Naive B cell (primary cell): ENCODE data around the gene AP1B1. TPM values are rescaled to one million over a fixed set of nuclear protein-coding genes. Genes with fewer than 3 reads are reported as not detected.
A peak's percentile ranks its signal among the peaks of the same experiment; 100 is the strongest.

Experiments used
- ATAC-seq, 2 donors: fragments of 150-1000 bp; cut with Tn5 transposase; 2 replicates each; pipeline ENCODE4 v1.10.0; 2021; ENCODE audit warnings: low read depth in 2 of 2, mild to moderate bottlenecking in 2 of 2, moderate library complexity in 2 of 2
- DNase-seq: peaks from one replicate; pipeline ENCODE4 v3.0.0; 2022
- H3K27ac Mint-ChIP-seq, 6 donors: one replicate each; pipeline ENCODE4 v1.8.0; 2020 to 2022; ENCODE audit warnings: mild to moderate bottlenecking in 6 of 6, mixed read lengths in 6 of 6, moderate library complexity in 5 of 6, inconsistent platforms in 2 of 6
- H3K27me3 Mint-ChIP-seq, 3 donors: one replicate each; pipeline ENCODE4 v1.8.0; 2021 to 2022; ENCODE audit warnings: mixed read lengths in 3 of 3, mild to moderate bottlenecking in 1 of 3
- H3K36me3 Mint-ChIP-seq, 2 donors: one replicate each; pipeline ENCODE4 v1.8.0; 2020 to 2022; ENCODE audit warnings: mixed read lengths in 2 of 2, inconsistent platforms in 1 of 2, mild to moderate bottlenecking in 1 of 2
- H3K4me1 Mint-ChIP-seq, 3 donors: one replicate each; pipeline ENCODE4 v1.8.0; 2020 to 2022; ENCODE audit warnings: mixed read lengths in 3 of 3, inconsistent platforms in 1 of 3, mild to moderate bottlenecking in 1 of 3, moderate library complexity in 1 of 3
- H3K4me3 Mint-ChIP-seq, 8 donors: one replicate each; pipeline ENCODE4 v1.8.0; 2020 to 2022; ENCODE audit warnings: mild to moderate bottlenecking in 8 of 8, mixed read lengths in 8 of 8, moderate library complexity in 8 of 8, inconsistent platforms in 2 of 8
- H3K9me3 Mint-ChIP-seq, 7 donors: one replicate each; pipeline ENCODE4 v1.8.0; 2020 to 2022; ENCODE audit warnings: mixed read lengths in 7 of 7, mild to moderate bottlenecking in 5 of 7, inconsistent platforms in 2 of 7, moderate library complexity in 1 of 7
- polyA plus RNA-seq, 6 donors: library from polyadenylated mRNA; unstranded; fragments of 300-500 nt; fragmentation: Illumina TruSeq; gene quantifications; one replicate each; pipeline ENCODE4 v1.2.3, GENCODE V29; 2021; ENCODE audit warnings: low read depth in 6 of 6

AP1B1 gene
- polyA plus RNA-seq, 6 donors from 2014 or later, result 27.4 to 72.0 (median 42.5) TPM

GRCh38 chr22:29311464-29312217 lies 76.7 kb downstream of the AP1B1 start:
- no peak for ATAC-seq
- peaks cover 24 to 69% (median 46%) of the 10 kb centered on the region in 3 donors for H3K27me3 Mint-ChIP-seq

GRCh38 chr22:29310863-29311339 lies 77.5 kb downstream of the AP1B1 start:
- Mint-ChIP-seq H3K9me3 (peaks cover 0 to 2% (median 0%) of the 10 kb centered on the region in 7 donors), H3K27ac (peak overlapping the region in 1 of 6 donors; percentile 18), H3K4me1 (peaks cover 23 to 30% (median 27%) of the 10 kb centered on the region in 3 donors), H3K27me3 (peaks cover 29 to 70% (median 48%) of the 10 kb centered on the region in 3 donors), H3K4me3 (peak overlapping the region in 1 of 8 donors; percentile 81), H3K36me3 (peaks cover 0 to 10% of the 10 kb centered on the region in 2 donors)
- ATAC-seq (peak; percentile 46 to 50), DNase-seq (peak; percentile 30)

More at GRCh38 chr22:29311464-29312217, 76.7 kb downstream of the AP1B1 start:
- no peak for DNase-seq
- Mint-ChIP-seq H3K36me3 (peaks cover 0 to 10% of the 10 kb centered on the region in 2 donors), H3K27ac (peak overlapping the region in 1 of 6 donors; percentile 89), H3K9me3 (peaks cover 0 to 2% (median 0%) of the 10 kb centered on the region in 7 donors), H3K4me3 (peak overlapping the region in 2 of 8 donors; percentile 6 to 81), H3K4me1 (peaks cover 21 to 25% (median 22%) of the 10 kb centered on the region in 3 donors)

DNA sequence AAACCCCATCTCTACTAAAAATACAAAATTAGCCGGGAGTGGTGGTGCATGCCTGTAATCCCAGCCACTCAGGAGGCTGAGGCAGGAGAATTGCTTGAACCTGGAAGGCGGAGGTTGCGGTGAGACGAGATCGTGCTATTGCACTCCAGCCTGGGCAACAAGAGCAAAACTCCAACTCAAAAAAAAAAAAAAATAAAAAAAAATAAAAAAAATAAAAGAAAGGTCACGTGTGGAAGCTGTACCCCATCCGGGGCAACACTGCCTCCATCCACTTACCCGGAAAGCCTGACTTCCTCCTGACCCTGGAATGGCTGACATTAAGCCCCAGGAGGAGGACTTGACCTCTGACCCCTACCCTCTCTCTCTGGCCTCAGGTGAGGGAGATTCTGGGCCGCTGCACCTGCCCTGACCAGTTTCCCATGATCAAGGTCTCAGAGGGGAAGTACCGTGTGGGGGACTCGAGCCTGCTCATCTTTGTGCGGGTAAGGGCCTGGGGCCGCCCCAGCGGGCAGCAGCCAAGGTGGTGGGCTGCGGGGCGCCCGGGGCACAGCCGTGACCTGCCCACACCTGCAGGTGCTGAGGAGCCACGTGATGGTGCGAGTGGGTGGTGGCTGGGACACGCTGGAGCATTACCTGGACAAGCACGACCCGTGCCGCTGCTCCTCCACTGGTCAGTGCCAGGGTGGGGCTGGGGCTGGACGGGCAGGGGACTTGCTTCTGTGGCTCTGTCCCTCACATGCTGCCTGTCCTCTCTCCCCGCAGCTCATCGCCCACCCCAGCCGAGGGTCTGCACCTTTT lies 78.1 kb downstream of the AP1B1 start:
- Mint-ChIP-seq H3K4me3 (no peak overlapping the region), H3K9me3 (peaks cover 0 to 2% (median 0%) of the 10 kb centered on the region in 7 donors), H3K27ac (peak overlapping the region in 1 of 6 donors; percentile 18), H3K27me3 (peaks cover 29 to 77% (median 54%) of the 10 kb centered on the region in 3 donors), H3K36me3 (peaks cover 0 to 10% of the 10 kb centered on the region in 2 donors), H3K4me1 (peaks cover 26 to 36% (median 32%) of the 10 kb centered on the region in 3 donors)
- ATAC-seq, result no peak
- no peak for DNase-seq

DNA sequence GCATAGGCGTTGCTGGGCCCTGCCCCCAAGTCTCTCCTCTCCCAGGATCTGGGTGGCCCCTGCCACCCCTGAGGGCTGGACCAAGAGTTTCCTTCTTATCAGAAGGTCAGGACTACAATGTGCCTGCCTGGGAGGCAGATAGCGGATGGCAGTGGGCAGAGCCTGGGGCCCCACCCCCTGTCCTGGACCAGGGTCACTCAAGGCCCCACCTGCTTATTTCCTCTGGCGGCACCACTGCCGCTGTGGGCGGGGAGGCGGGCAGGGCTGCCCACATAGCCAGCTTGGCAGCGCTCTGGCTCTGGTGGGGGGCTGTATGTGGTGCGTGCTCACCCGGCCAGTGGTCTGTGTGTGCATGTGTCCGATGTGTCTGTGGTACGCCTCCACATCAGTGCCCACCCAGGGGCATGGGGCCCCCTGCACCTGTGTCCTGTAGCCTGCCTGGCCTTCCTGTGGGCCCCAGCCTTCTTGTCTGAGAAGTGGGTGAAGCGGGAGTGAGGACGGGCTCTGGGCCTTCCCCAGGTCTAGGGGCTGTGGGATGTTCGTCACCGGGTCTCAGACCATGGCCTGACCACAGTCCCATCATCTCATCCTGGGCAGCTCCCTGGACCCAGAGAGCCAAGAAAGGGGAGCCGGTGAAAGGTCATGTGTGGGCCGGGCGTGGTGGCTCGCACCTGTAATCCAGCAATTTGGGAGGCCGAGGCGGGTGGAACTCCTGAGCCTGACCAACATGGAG lies 78.9 kb downstream of the AP1B1 start:
- Mint-ChIP-seq H3K27ac (no peak overlapping the region), H3K4me1 (peaks cover 27 to 36% (median 29%) of the 10 kb centered on the region in 3 donors), H3K9me3 (peaks cover 0 to 2% (median 0%) of the 10 kb centered on the region in 7 donors), H3K4me3 (no peak overlapping the region), H3K27me3 (peaks cover 29 to 80% (median 58%) of the 10 kb centered on the region in 3 donors), H3K36me3 (peaks cover 0 to 8% of the 10 kb centered on the region in 2 donors)
- ATAC-seq, result no peak
- no peak for DNase-seq

DNA sequence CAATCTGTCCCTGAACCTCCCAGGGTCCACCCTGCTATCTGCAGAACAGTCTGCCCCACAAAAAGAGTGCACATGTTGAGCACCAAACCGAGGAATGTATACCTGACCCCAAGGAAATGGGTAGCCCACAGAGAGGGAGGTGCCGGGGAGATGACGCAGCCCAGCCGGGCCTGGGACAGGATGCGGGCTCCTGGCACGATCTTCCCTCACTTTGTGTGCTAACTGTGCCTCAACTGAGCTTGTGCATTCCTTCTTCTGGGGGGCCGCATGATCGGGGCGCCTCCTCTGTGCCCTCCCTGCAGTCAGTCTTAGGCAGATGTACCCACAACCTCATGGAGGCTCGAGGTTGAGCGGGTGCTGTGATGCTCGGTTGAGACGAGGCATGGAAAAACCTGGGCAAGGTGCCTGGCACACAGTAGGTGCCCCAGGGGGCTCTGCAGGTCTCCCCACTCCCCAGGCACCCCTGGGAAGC lies 79.5 kb downstream of the AP1B1 start:
- ATAC-seq, result no peak
- peaks cover 0 to 2% (median 0%) of the 10 kb centered on the region in 7 donors for H3K9me3 Mint-ChIP-seq
- H3K27me3 Mint-ChIP-seq, result peaks cover 22 to 79% (median 53%) of the 10 kb centered on the region in 3 donors
- H3K27ac Mint-ChIP-seq, result no peak overlapping the region
- peaks cover 0 to 2% of the 10 kb centered on the region in 2 donors for H3K36me3 Mint-ChIP-seq
- H3K4me3 Mint-ChIP-seq, result peak overlapping the region in 3 of 8 donors; percentile 20 to 40 (median 33)
- no peak for DNase-seq
- peaks cover 23 to 36% (median 27%) of the 10 kb centered on the region in 3 donors for H3K4me1 Mint-ChIP-seq

GRCh38 chr22:29308148-29308790 lies 80.1 kb downstream of the AP1B1 start:
- Mint-ChIP-seq H3K9me3 (peaks cover 0 to 2% (median 0%) of the 10 kb centered on the region in 7 donors), H3K4me1 (peaks cover 22 to 36% (median 27%) of the 10 kb centered on the region in 3 donors), H3K27me3 (peaks cover 20 to 73% (median 48%) of the 10 kb centered on the region in 3 donors), H3K27ac (no peak overlapping the region), H3K36me3 (no peaks in the 10 kb centered on the region), H3K4me3 (peak overlapping the region in 3 of 8 donors; percentile 20 to 40 (median 33))
- no peak for DNase-seq
- ATAC-seq, result no peak

DNA sequence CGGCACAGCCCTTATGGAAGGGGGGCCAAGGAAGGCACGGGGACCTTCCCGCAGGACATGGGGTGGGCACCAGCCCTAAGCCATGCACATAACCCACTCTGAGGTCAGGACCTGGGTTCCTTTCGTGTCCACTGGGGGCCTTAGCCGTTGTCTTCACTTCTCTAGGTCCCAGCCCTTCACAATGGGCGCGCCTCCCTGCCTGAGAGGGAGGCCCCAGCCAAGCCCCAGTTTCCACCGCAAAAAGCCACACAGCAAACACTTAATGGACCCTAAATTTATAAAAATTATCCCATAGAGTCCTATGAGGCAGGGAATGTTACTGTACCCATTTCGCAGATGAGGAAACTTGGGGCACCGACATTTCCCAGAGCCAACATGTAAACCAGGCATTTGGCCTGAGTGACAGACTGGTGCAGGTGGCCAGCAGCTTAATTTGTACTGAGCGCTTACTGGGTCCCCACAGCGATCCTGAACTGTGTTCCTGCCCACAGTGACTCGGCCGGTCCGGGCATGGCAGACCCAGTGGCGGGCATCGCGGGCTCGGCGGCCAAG lies 80.7 kb downstream of the AP1B1 start:
- DNase-seq (no peak), ATAC-seq (no peak)
- peaks cover 0 to 2% (median 0%) of the 10 kb centered on the region in 7 donors for H3K9me3 Mint-ChIP-seq
- peaks cover 14 to 67% (median 42%) of the 10 kb centered on the region in 3 donors for H3K27me3 Mint-ChIP-seq
- peak overlapping the region; percentile 69 to 87 (median 80) for H3K4me3 Mint-ChIP-seq
- peaks cover 18 to 31% (median 26%) of the 10 kb centered on the region in 3 donors for H3K4me1 Mint-ChIP-seq
- peak overlapping the region in 1 of 6 donors; percentile 71 for H3K27ac Mint-ChIP-seq
- H3K36me3 Mint-ChIP-seq, result no peaks in the 10 kb centered on the region

GRCh38 chr22:29306835-29307595 lies 81.4 kb downstream of the AP1B1 start:
- no peaks in the 10 kb centered on the region for H3K36me3 Mint-ChIP-seq
- H3K4me3 Mint-ChIP-seq, result peak overlapping the region; percentile 69 to 88 (median 82)
- H3K27me3 Mint-ChIP-seq, result peaks cover 9 to 60% (median 35%) of the 10 kb centered on the region in 3 donors
- no peak overlapping the region for H3K27ac Mint-ChIP-seq
- no peaks in the 10 kb centered on the region for H3K9me3 Mint-ChIP-seq
- ATAC-seq (peak; percentile 13 to 27), DNase-seq (no peak)
- peaks cover 18 to 31% (median 26%) of the 10 kb centered on the region in 3 donors for H3K4me1 Mint-ChIP-seq

DNA sequence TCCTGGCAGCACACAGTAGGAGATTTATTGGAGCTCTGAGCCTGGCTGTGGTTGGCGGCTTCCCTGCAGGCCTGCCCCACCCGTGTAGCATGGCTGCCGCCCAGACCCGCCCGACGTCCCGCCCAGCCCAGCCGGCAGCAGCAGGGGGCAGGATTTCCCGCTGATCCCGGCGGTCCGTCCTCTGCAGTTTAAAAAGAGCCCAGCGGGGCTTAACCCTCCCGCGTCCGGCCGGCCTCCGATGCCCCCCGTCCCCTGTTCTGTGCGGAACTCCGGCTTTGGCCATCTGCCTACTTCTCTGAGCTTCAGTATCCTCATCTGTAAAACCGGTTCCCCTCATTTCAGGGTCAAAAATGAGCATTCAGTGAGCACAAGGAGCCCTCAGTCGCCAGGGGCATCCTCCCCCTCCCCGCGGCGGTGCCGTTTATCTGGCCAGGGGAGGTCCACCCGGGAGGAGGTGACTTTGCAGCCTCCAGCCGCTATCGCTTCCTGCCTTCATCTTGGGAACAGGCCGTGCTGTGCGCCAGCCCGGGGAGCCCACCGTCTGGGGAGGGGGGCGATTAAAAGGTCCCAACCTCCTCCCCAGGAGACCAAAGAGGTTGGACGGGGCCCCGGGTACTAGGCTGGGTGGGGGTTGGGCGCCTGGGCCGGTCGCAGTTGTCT lies 82.1 kb downstream of the AP1B1 start, which contains the start of gene GAS2L1:
TSS of gene GAS2L1 (plus strand) at position 476 of the 660 bp plus-strand sequence. CDS start 1,456 bp downstream, outside the sequence.
- ATAC-seq (peak; percentile 59 to 63), DNase-seq (peak; percentile 27)
- Mint-ChIP-seq H3K36me3 (peaks cover 0 to 1% of the 10 kb centered on the region in 2 donors), H3K4me3 (peak within 1 kb of the TSS; percentile 73 to 88 (median 83)), H3K27ac (peak within 1 kb of the TSS in 2 of 6 donors; percentile 27 to 33), H3K9me3 (no peaks in the 10 kb centered on the region), H3K4me1 (peaks cover 19 to 33% (median 26%) of the 10 kb centered on the region in 3 donors), H3K27me3 (peaks cover 9 to 57% (median 31%) of the 10 kb centered on the region in 3 donors)

DNA sequence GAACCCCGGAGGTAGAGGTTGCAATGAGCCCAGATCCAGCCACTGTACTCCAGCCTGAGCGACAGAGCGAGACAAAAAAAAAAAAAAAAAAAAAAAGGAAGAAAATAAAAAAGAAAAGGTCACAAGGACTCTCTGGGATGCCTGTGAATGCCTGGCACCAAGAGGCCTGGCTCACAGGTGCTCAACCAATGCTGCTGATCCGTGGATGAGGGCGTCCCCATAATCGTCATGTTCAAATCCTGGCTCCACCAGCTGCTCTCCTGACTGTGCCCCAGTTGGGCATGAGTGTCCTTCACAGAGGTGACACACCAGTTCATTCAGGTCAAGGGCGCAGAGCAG lies 82.6 kb downstream of the AP1B1 start:
- DNase-seq (no peak), ATAC-seq (peak in 1 of 2 donors; percentile 3)
- H3K9me3 Mint-ChIP-seq, result no peaks in the 10 kb centered on the region
- H3K27ac Mint-ChIP-seq, result peak overlapping the region in 1 of 6 donors; percentile 33
- H3K4me3 Mint-ChIP-seq, result peak overlapping the region; percentile 21 to 88 (median 81)
- H3K4me1 Mint-ChIP-seq, result peaks cover 24 to 37% (median 27%) of the 10 kb centered on the region in 3 donors
- H3K36me3 Mint-ChIP-seq, result peaks cover 0 to 6% of the 10 kb centered on the region in 2 donors
- peaks cover 9 to 52% (median 31%) of the 10 kb centered on the region in 3 donors for H3K27me3 Mint-ChIP-seq
